NK-92 treated with Interleukin-12 subunit alpha and Interleukin-12 subunit beta, amount 100 ng/mL, for 24 hours (cell line): Measurements from ENCODE around the gene IGLL1.
"Not testable (repeated sequence)": the region's sequence is repeated elsewhere in the genome, so short reads cannot be mapped to it uniquely, and the experiment has no call there.

Experiments
- DNase-seq: peaks from one replicate; lab custom pipeline; 2025; lab: John Stamatoyannopoulos, UW

The IGLL1 gene

GRCh38 chr22:23540837-23541236, 39.3 kb downstream of the IGLL1 start:
- not testable (repeated sequence) for DNase-seq

DNA sequence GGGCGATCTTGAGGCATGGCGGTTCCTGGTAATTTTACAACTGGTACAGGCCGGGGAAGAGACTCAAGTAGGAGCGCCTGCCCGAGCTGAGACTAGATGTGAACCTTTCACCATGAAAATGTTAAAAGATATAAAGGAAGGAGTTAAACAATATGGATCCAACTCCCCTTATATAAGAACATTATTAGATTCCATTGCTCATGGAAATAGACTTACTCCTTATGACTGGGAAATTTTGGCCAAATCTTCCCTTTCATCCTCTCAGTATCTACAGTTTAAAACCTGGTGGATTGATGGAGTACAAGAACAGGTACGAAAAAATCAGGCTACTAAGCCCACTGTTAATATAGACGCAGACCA, 40.3 kb downstream of the IGLL1 start:
- not testable (repeated sequence) for DNase-seq

DNA sequence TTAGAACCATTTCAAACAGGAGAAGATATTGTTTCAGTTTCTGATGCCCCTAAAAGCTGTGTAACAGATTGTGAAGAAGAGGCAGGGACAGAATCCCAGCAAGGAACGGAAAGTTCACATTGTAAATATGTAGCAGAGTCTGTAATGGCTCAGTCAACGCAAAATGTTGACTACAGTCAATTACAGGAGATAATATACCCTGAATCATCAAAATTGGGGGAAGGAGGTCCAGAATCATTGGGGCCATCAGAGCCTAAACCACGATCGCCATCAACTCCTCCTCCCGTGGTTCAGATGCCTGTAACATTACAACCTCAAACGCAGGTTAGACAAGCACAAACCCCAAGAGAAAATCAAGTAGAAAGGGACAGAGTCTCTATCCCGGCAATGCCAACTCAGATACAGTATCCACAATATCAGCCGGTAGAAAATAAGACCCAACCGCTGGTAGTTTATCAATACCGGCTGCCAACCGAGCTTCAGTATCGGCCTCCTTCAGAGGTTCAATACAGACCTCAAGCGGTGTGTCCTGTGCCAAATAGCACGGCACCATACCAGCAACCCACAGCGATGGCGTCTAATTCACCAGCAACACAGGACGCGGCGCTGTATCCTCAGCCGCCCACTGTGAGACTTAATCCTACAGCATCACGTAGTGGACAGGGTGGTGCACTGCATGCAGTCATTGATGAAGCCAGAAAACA, 40.8 kb downstream of the IGLL1 start:
- DNase-seq = peak; percentile 27

GRCh38 chr22:23538696-23539030, 41.4 kb downstream of the IGLL1 start:
- not testable (repeated sequence) for DNase-seq

DNA sequence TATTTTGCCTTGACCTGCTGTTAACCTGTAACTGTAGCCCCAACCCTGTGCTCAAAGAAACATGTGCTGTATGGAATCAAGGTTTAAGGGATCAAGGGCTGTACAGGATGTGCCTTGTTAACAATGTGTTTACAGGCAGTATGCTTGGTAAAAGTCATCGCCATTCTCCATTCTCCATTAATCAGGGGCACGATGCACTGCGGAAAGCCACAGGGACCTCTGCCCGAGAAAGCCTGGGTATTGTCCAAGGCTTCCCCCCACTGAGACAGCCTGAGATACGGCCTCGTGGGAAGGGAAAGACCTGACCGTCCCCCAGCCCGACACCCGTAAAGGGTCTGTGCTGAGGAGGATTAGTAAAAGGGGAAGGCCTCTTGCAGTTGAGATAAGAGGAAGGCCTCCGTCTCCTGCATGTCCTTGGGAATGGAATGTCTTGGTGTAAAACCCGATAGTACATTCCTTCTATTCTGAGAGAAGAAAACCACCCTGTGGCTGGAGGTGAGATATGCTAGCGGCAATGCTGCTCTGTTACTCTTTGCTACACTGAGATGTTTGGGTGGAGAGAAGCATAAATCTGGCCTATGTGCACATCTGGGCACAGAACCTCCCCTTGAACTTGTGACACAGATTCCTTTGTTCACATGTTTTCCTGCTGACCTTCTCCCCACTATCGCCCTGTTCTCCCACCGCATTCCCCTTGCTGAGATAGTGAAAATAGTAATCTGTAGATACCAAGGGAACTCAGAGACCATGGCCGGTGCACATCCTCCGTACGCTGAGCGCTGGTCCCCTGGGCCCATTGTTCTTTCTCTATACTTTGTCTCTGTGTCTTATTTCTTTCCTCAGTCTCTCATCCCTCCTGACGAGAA, 42.0 kb downstream of the IGLL1 start:
- DNase-seq = not testable (repeated sequence)

GRCh38 chr22:23537416-23537815, 42.7 kb downstream of the IGLL1 start:
- DNase-seq = no peak

- DNase-seq = no peak
Measured at GRCh38 chr22:23536821-23537345, 43.2 kb downstream of the IGLL1 start.

DNA sequence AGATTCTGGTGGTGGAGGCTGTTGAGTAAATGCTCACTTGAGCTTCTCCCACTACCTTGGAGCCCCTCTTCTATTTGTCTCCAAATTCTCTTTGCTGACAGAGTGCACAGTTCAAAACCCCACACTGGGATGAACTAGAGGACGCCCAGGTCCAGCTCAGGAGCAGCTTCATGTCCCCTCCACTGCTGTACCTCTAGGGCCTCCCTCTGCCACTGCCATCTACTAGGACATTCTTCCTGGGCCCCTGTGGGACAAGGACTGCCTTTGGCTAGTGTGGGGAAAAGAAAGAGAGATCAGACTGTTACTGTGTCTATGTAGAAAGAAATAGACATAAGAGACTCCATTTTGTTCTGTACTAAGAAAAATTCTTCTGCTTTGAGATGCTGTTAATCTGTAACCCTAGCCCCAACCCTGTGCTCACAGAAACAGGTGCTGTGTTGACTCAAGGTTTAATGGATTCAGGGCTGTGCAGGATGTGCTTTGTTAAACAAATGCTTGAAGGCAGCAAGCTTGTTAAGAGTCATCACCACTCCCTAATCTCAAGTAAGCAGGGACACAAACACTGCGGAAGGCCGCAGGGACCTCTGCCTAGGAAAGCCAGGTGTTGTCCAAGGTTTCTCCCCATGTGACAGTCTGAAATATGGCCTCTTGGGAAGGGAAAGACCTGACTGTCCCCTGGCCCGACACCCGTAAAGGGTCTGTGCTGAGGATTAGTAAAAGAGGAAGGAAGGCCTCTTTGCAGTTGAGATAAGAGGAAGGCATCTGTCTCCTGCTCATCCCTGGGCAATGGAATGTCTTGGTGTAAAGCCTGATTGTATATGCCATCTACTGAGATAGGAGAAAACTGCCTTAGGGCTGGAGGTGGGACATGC, 44.1 kb downstream of the IGLL1 start:
- DNase-seq = not testable (repeated sequence)

GRCh38 chr22:23534851-23535717, 45.0 kb downstream of the IGLL1 start:
- no peak for DNase-seq

DNA sequence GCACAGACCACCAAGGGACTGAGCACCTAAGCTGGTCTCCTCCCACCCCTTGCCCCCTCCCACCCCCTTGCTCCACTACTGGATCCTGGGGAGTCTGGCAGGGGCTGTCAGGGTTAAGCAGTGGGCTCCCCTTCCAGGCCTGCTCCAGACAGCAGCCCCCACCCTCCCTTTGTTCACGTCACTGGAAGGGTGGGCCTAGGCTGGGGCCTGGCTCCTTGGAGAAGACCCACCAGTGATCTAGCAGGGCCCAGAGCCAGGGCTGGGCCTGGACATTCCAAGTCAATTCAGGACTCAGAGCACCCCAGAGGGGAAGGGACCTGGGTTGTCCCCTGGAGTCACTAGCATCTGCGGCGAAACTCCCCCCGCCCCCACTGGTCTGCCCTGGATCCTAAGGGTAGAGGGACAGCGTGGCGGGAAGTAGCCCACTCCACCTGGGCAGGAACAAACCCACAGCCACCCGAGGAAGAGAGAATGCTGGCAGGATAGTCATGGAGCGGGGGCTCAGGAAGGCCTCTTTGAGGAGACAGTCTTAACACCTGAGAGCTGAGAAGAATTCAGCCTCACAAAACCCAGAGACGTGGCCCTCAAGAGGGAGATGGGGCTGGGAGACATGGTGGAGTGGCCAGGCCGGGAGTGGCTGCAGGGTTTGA, 45.8 kb downstream of the IGLL1 start:
- no peak for DNase-seq

DNA sequence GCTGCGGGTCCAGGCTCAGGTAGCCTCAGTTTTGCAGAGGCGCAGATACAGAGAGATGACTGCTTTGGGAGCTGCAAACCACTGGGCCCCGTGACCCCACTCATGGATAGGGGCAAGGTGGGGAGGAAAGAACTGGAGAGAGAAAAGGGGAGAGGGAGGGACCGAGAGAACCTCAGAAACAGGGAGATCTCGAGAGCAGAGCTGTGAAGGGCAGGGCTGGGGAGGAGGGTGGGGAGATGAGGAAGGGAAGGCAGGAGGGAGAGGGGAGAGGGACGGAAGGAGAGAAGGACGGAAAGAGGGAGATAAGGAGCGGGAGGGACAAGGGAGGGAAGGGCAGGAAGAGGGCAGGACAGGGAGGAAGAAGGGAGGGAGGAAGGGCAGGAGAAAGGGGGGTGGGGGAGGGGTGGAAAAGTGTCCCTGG, 46.3 kb downstream of the IGLL1 start:
- DNase-seq = no peak

DNA sequence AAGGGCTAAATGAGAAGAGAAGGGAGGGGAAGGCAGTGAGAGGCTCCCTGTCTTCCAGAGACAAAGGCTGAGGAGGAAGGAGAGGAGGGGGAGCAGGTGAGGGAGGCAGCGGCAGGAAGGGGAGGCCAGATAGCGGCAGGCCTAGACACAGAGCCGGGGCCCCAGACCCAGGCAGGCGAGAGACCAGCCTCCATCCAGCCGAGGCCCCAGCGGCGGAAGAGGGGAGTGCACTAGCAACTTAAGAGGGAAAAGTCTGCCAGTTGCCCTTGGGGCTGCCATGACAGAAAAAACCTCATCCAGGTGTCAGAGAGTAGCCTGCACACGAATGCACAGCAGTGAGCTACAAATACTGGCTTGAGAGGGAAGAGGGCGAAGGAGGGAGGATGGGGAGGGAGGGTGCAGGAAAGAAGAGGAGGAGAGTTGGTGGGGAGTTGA, 46.7 kb downstream of the IGLL1 start:
- no peak for DNase-seq

DNA sequence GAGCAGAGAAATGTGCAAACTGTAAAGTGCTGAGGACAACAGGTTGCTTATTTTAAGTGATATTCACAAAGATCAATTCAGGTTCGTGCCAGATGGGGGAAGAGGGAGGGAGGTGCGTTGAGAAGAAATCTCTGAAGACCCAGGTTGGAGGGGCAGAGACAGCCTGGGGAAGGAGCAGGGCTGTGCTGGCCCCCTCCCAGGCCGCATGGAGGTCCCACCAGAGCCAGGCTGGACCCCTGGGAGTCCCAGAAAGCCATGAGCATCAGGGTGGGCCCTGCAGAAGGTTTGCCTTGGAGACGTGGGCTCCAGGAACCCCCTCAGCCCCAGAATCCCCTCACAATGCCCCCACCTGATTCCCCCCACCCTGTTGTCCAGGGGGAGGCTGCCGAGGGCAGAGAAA, 47.4 kb downstream of the IGLL1 start:
- DNase-seq = no peak

DNA sequence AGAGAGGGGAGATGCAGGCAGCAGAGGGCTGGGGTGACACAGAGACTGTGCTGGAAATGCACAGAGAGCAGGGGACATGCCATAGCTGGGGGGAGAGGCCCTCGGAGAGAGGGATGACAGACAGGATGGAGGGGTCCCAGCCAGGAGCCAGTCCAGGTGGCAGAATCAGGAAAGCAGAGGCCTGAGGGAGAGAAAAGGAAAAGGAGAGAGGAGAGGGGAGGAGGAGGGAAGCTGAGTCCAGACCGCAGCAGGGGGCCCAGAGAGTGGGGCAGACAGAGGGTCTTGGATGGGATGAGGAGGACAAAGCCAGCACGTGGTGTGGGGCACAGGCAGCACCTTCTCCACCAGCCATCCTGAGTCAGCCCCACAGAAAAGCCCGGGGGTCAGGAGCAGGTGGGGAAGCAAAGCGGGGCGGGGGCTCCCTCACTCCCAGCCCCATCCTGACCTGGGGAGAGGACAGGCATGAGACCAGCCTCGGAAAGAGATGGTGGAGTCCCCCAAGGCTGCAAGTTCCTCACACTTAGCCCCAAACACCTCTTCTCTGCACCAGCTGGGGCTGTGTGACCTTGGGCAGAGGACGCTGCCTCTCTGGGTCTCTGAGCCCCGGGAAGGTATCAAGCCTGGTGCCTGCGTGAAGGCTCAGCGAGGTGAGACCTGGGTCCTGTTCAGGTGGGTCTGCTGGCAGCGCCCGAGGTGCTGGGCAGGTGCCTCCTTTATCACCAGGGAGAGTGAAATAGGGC, 48.0 kb downstream of the IGLL1 start:
- no peak for DNase-seq

DNA sequence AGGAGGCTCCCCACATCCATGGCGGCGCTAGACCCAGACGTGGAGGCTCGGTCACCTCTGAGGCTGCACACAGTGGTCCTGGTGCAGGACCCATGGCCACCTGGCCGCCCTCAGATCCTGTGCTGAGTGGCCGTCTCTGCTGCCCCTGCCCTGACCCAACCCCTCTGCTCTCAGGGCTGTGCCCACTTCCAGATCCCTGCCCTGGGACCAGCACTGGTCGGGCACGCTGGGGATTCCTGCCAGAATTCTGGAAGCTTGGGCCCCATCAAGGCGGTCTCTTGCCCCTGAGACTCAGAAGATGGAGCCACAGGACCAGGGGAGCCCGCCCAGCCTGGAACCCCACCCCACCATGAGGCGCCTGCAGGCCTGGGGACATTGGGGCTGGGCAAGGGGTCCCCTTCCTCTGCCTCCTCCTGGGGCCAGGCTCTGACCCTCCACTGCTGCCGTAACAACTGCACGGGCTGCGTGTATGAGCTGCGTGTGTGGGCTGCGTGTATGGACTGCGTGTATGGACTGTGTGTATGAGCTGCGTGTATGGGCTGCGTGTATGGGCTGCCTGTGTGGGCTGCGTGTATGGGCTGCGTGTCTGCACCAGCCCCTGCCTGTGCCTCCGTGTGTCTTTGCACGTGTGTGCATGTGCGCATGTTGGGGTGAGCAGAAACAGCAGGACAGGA, 48.7 kb downstream of the IGLL1 start:
- DNase-seq = no peak

DNA sequence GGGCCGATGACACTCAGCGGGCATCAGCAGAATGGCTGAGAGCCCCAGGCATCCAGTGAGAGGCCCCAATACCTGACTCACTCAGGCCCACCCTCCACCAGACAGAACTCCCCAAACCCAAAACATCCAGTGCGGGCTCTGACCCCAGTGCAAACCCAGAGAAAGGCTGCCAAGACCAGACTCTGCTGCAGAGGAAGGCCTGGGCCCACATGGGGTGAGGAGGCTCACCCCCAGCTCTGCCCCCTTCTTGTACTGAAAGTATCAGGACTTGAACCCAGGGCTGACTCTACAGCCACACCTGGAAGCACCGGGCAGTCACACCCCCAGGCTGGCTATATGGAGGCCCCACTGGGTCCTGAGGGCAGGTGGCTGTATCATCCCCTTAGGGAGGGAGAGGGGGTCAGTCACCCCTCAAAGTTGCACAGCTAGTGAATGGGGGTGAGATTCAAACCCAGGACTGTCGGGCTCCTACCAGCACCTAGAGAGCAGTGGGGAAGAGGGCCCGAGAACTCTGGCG, 49.3 kb downstream of the IGLL1 start:
- DNase-seq = no peak

- DNase-seq = no peak
Measured at GRCh38 chr22:23530106-23530505, 50.0 kb downstream of the IGLL1 start.

DNA sequence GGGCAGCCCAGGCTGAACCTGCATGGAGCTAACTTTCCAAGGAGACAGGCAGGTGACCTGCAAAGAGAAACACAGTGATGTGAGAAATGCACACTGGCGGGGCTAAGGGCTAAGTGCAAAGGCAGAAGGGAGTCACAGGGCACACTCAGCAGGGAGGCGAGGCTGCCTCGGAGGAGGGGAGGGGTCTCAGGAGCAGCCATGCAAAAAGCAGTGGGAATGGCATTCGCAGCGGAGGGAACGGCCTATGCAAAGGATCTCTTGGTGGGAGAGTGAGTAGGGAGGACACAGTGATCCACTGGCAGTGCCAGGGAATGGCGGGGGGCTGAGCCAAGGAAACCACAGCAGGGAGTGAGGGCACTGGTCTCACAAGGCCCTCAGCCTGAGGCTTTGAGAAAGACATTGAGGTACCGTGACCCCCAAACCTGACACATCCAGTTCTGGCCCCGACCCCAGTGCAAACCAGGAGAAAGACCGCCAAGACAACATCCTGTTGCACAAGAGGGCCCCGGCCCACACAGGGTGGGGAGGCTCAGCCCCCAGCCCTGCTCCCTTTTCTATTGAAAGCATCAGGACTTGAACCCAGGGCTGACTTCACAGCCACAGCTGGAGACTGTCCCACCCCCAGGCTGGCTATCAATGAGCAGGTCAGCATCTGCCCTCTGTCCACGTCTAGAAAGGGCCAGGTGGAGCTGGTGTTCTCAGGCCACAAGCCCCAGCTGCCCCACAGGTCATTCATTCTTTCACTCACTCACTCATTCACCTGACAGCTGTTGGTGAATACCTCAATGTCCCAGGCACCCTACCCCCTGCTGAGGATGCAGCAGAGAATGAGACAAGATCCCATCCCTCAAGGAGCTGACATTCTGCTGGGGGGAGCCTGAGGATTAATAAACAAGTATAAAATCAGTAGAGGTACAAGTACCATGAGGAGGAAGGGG, 50.7 kb downstream of the IGLL1 start:
- no peak for DNase-seq
